HG03175 (cell line): ENCODE data around the gene ATXN8OS.
"Not testable (repeated sequence)": the region's sequence is repeated elsewhere in the genome, so short reads cannot be mapped to it uniquely, and the experiment has no call there.

Source experiments
- ATAC-seq: cut with Tn5 transposase; IDR thresholded peaks from one replicate; pipeline ENCODE4 v1.9.1; 2021; ENCODE audit warnings: mild to moderate bottlenecking, moderate library complexity; ENCODE audit not compliant: unreplicated experiment

ATXN8OS gene

GRCh38 chr13:70107498-70108281 is at the start of gene ATXN8OS:
TSS of gene ATXN8OS (plus strand) at chr13:70107826.
- ATAC-seq: no peak

GRCh38 chr13:70080012-70080411 is 27.6 kb upstream of the ATXN8OS start:
- ATAC-seq: no peak

- no peak for ATAC-seq
Measured at GRCh38 chr13:70087247-70087646, 20.4 kb upstream of the ATXN8OS start.

- no peak for ATAC-seq
Measured at GRCh38 chr13:70088926-70089325, 18.7 kb upstream of the ATXN8OS start.

- ATAC-seq: peak; percentile 87
Measured at GRCh38 chr13:70090036-70090723, 17.4 kb upstream of the ATXN8OS start.

GRCh38 chr13:70098669-70099068 is 9.0 kb upstream of the ATXN8OS start:
- no peak for ATAC-seq

- ATAC-seq: no peak
Measured at GRCh38 chr13:70104481-70104880, 3.1 kb upstream of the ATXN8OS start.

- no peak for ATAC-seq
Measured at GRCh38 chr13:70107125-70107497, 515 bp upstream of the ATXN8OS start.

GRCh38 chr13:70108356-70109105 is 905 bp downstream of the ATXN8OS start, which contains the start of gene KLHL1:
TSS of gene KLHL1 (minus strand) at chr13:70108452. CDS start at chr13:70107699, 753 bp downstream.
- no peak for ATAC-seq

GRCh38 chr13:70117338-70117905 is 9.8 kb downstream of the ATXN8OS start:
- no peak for ATAC-seq

GRCh38 chr13:70125693-70126092 is 18.1 kb downstream of the ATXN8OS start:
- no peak for ATAC-seq

GRCh38 chr13:70128098-70128497 is 20.5 kb downstream of the ATXN8OS start:
- ATAC-seq: no peak

- ATAC-seq: not testable (repeated sequence)
Measured at GRCh38 chr13:70142658-70143057, 35.0 kb downstream of the ATXN8OS start.

- ATAC-seq: no peak
Measured at GRCh38 chr13:70162141-70162540, 54.5 kb downstream of the ATXN8OS start.

GRCh38 chr13:70170689-70171088 is 63.1 kb downstream of the ATXN8OS start:
- no peak for ATAC-seq

GRCh38 chr13:70171151-70171550 is 63.5 kb downstream of the ATXN8OS start:
- no peak for ATAC-seq

- ATAC-seq: no peak
Measured at GRCh38 chr13:70172946-70173597, 65.4 kb downstream of the ATXN8OS start.

GRCh38 chr13:70173598-70173959 is 66.0 kb downstream of the ATXN8OS start:
- no peak for ATAC-seq

- no peak for ATAC-seq
Measured at GRCh38 chr13:70178346-70178745, 70.7 kb downstream of the ATXN8OS start.
